Subcutaneous adipose tissue (tissue), 4 donors: ENCODE measurements around the gene EHD4. TPM values are rescaled to one million over a fixed set of nuclear protein-coding genes. Genes with fewer than 3 reads are reported as not detected.

ENCODE experiments used
- total RNA-seq, 4 donors: library from RNA; depleted of rRNA; stranded (reverse); fragments of >200 nt; gene quantifications; one replicate each; pipeline ENCODE4 v1.1.0, GENCODE V29; 2016
- TF ChIP-seq, protein P1 (sequence below): fragments of 450-650 bp; IDR thresholded peaks from one replicate; pipeline ENCODE4 v1.5.1; 2016; ENCODE audit warnings: low read depth, mild to moderate bottlenecking, control low read depth, antibody characterized with exemption, moderate library complexity

Gene EHD4
- total RNA-seq, 4 donors from 2014 or later, result 24.8 to 43.2 (median 33.0) TPM

DNA sequence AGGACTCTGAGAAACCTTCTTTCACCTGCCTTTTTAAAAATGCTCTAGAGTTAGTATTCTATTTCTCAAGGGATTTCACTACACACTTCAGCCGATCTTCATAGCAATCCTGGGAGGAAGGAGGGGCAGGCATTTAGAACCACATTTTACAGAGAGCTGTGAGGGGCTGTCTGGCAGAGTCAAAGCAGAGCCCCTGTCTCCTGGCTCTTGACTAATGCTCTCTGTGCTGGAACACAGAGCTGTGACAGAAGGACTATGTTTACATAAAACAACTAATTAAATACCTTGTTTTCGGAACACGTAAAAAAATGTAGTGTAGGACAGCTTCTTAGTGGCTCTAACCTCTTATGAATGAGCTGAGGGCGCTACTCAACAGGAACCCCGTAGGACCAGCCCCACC lies 70.9 kb downstream of the EHD4 start:
- TF ChIP-seq, protein P1, sequence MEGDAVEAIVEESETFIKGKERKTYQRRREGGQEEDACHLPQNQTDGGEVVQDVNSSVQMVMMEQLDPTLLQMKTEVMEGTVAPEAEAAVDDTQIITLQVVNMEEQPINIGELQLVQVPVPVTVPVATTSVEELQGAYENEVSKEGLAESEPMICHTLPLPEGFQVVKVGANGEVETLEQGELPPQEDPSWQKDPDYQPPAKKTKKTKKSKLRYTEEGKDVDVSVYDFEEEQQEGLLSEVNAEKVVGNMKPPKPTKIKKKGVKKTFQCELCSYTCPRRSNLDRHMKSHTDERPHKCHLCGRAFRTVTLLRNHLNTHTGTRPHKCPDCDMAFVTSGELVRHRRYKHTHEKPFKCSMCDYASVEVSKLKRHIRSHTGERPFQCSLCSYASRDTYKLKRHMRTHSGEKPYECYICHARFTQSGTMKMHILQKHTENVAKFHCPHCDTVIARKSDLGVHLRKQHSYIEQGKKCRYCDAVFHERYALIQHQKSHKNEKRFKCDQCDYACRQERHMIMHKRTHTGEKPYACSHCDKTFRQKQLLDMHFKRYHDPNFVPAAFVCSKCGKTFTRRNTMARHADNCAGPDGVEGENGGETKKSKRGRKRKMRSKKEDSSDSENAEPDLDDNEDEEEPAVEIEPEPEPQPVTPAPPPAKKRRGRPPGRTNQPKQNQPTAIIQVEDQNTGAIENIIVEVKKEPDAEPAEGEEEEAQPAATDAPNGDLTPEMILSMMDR, result no peak

- TF ChIP-seq, protein P1, result no peak
Observed at GRCh38 chr15:41900526-41901380, 71.6 kb downstream of the EHD4 start.

- TF ChIP-seq, protein P1, result no peak
Observed at GRCh38 chr15:41899854-41900442, 72.4 kb downstream of the EHD4 start.

DNA sequence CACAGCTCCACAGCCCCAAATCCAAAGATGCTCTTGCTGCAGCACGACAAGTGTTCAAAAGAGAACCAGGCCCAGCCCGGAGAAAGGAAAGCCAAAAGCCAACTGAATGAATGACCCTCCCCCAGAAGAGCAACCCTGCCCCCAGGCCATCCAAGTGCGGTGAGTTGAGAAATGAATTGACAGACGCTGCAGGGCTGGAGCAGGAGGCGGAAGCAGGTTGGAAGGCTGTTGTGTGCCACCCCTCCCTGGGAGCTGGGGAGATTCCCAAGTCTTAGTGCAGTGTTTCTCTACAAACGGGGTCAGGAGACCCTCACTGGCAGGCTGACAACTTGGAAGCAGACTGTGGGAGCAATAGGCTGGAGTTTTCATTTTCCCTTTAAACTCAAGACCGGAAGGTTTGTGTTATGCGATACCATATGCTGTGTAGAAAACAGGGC lies 75.0 kb downstream of the EHD4 start:
- TF ChIP-seq, protein P1, result no peak

DNA sequence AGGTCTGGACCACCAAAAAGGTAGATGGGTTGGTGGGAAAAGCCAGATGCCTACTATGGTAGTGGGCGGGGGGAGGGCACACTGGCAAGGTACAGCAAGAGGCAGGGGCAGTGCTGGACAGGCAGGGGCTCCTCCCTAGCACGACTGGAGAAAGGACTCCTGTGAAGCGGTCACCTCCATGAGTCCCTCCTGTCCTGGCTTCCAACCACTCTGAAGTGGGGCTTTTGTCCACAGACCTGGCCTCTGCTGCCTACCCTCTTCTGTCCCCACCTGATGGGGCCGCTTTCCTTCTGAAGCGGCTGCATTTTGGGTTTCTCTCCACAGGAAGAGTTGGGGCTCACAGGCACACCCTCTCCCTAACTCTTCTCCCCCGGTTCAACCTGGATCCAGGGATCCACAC lies 75.8 kb downstream of the EHD4 start:
- TF ChIP-seq, protein P1, result no peak

- TF ChIP-seq, protein P1, result no peak
Observed at GRCh38 chr15:41895957-41896356, 76.4 kb downstream of the EHD4 start.

DNA sequence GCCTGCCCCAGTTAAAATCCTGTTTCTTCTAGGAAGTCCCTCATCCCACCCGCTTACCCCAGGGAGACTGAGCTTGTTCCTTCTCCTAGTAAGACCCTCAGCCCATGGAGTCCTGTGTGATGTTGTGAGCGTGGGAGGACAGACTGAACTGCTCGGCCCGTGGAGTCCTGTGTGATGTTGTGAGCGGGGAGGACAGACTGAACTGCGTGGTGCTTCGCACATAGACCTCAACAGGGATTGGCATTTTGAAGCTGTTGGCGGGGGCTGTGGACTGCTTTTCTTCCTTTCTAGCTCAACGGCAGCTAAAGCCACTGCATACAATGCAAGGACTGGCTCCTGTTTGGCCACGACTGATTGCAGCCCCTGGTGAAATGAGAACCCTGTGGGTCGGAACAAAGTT lies 76.9 kb downstream of the EHD4 start:
- TF ChIP-seq, protein P1, result no peak
